HG03565 (cell line): ENCODE results near the gene THRB.

Experiments
- ATAC-seq: cut with Tn5 transposase; IDR thresholded peaks from one replicate; pipeline ENCODE4 v1.9.1; 2021; ENCODE audit warnings: mild to moderate bottlenecking, moderate library complexity; ENCODE audit not compliant: unreplicated experiment

The THRB gene

GRCh38 chr3:24195504-24196230 is 299.0 kb downstream of the THRB start:
- no peak for ATAC-seq

GRCh38 chr3:24192469-24193056 is 302.1 kb downstream of the THRB start:
- ATAC-seq = no peak

DNA sequence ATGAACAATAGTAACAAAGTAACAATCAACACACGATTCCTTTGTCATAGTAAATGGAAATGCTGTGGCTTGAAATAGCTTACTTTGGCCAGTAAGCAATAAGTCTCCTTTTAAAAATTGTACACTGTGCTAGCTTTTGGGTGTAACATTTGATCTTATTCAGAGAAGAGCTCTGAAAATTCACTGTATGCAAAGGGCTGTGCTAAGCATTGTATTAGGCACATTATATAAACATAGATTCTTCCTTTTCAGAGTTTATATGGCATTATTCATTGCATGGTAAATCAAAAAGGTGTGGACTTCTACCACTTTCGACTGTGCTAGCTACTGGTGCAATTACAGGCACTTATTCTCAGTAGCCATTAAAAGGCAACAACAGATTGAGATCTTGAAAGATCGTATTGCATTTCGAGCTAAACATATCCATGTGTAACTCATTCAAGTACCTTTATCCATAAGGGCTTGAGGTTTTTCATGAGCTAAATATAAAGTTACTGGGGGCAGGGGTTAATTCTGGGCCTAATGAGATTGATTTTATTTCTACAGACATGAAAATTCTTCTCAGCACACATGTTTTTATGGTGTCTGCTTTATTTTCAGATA is 302.7 kb downstream of the THRB start:
- no peak for ATAC-seq

DNA sequence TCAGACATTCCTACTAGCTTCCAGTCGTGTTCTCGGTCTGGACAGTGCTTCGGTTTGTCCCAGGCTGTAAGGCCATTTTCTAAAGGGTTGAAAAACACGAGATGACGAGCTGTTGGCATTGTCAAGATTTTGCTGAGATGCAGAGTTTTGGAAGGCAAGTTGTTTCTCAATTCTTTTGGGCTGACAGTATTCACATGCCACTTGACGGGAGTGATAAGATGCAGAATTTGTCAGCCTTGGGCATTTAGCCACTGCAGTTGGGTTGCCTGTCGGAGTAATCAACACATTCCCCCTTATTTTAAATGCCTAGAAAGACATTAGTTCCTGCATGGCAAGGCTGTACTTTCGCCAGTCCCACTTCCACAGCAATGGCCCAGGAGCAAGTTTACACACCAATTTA is 304.4 kb downstream of the THRB start:
- no peak for ATAC-seq

DNA sequence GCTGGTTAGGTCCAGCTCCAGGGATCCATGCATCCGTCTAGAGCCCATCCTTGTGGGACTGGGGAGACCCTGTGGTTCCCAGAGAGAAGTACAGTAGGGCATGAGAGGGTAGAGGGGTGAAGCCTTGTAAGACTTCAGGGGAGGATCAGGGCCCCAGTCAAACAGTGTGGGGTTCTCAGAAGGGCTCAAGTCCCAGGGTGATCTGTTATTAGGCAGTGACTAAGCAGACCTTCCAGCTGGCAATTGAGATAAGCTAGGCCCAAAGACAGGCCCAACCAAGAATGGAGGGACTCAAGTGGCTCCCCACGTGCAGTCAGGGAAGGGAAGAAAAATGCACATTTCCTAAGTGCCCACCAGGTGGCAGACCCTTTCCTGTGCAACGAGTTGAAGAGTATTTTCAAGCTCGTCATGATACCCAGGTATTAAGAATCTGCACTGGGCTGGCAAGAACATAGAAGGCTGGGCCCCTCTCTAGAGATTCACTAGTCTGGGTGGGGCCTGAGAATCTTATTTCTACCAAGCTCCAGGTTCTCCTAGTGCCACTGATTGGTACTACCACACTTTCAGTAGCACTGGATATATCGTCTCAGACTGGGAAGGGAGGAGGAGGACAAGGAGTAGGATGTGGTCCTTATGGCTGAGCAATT is 308.8 kb downstream of the THRB start:
- ATAC-seq = peak; percentile 74

GRCh38 chr3:24184528-24185176 is 310.0 kb downstream of the THRB start:
- no peak for ATAC-seq

GRCh38 chr3:24182756-24183155 is 311.9 kb downstream of the THRB start:
- ATAC-seq = no peak

DNA sequence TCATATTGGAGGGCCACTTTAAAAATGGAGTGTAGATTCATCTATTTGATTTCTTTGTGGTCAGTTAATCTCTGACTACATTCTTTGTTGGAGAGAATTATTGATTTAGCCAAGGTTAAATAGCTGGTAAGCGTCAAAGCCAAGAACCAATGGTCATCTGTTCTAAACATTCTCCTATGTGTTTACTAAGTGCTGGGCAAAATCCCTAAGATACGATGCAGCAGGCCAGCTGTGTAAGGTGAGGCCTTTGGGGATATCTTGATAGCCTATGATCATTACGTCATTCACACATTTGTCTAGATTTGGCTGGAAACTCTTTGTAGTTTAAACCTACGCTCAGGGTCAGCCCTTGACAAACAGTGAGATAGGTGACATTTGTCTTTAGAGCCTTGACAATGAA is 313.4 kb downstream of the THRB start:
- ATAC-seq = no peak

DNA sequence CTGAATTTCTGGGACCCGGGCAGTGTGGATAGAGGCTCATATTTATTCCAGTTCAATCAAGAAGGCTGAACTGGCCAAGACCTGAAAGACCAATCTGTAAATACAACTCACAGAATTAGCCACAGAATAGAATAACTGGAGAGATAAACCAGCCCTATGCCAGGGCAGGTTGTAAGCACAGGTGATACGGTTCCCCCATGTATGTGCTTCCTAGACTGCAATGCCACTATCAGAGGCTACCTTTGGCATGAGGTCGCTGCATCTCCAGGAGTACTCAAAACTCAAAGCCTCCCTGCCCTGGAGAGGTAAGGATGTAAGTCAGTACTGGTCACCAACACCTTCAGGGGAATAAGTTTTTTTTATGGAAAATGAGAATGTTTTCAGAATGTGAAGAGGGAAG is 314.0 kb downstream of the THRB start:
- no peak for ATAC-seq

DNA sequence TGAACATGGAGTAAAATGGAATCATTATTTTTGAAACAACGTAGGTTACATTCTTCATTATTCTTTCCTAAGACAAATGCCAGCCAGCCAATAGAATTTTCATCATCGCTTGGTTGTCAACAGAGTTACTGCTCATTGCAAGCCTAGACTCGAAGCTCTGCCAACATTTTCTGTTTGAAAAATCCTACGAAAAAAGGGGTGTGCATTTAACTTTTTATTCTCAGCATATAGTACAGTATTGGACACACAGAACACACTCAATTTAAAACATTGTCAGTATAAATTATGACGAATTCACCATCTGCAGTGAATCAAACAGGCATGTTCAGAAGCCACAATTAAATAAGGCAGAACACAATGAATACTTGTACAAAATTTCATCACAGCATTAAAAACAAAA is 317.4 kb downstream of the THRB start:
- no peak for ATAC-seq

DNA sequence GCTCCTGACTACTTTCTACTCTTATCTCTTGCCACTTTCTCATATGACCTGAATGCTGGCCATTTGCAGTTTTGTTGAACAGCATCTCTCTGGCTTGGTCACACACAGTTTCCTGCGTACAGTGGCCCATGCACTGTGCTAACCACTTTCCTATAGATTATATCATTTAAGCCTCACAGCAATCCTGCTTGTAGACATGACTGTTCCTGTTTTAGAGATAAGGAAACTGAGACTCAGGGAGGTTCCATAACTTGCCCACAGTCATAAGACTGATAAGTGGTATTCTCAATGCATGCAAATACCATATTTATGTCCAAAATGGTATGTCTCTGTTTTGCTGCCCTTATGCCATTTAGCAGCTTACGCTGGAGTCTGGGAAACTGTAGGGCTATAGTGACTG is 320.0 kb downstream of the THRB start:
- no peak for ATAC-seq

- ATAC-seq = no peak
Observed at GRCh38 chr3:24168977-24169376, 325.7 kb downstream of the THRB start.

GRCh38 chr3:24167429-24167828 is 327.2 kb downstream of the THRB start:
- ATAC-seq = no peak

DNA sequence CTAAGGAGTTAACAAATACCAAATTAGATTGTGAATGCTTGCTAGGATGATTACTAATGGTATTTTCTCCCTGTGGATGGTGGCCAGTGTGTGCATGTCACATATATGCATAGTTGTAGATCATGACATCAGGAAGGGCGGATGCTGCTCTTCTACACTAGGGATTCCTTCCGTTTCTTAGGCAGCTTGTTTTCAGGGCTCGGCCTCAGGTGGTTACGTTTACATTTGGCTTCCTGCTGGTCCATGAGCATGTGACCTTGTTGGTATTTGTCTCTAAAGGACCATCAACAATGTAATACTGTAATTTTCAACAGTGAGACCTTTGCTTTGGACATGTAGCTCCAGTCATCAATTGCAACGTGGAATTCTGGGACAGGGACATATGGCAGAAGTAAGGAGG is 328.1 kb downstream of the THRB start:
- ATAC-seq = no peak

- ATAC-seq = no peak
Observed at GRCh38 chr3:24165603-24165982, 329.1 kb downstream of the THRB start.

- ATAC-seq = no peak
Observed at GRCh38 chr3:24164967-24165602, 329.6 kb downstream of the THRB start.

DNA sequence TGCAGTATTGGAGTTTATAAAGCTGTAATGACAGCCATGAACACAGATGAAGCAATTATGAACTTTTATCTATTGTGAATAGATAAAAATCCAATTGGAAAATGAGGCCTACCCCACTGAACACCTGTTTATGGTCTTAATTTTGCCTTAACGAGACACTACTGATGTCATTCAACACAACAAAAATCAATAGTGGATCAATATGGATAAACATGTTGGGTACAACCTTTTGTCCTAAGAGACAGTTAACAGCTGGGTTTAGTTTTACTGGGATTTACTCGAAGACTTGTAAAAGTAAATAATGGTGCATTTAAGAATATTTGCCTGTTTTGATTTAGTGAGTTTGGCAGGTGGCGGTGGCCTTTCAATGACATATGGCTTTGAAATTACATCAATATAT is 331.7 kb downstream of the THRB start:
- ATAC-seq = no peak

DNA sequence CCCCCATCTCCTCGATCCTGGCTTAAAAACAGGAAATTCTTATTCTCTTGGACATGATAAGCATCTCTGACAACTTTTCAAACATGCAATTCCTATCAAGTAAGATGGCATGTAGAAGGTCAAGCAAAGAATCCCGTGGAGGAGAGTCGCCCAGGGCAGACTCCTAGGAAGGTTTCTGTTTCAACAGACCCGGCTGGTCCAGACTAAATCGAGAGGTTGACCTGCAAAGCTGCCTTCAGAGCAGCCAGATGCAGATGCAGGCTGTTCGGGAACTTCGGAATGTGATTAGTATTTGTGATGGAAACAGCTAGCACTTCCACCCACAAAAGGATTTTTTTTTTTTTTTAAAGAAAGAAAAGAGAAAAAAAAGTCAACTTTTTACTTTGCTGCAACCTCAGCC is 332.8 kb downstream of the THRB start:
- no peak for ATAC-seq

DNA sequence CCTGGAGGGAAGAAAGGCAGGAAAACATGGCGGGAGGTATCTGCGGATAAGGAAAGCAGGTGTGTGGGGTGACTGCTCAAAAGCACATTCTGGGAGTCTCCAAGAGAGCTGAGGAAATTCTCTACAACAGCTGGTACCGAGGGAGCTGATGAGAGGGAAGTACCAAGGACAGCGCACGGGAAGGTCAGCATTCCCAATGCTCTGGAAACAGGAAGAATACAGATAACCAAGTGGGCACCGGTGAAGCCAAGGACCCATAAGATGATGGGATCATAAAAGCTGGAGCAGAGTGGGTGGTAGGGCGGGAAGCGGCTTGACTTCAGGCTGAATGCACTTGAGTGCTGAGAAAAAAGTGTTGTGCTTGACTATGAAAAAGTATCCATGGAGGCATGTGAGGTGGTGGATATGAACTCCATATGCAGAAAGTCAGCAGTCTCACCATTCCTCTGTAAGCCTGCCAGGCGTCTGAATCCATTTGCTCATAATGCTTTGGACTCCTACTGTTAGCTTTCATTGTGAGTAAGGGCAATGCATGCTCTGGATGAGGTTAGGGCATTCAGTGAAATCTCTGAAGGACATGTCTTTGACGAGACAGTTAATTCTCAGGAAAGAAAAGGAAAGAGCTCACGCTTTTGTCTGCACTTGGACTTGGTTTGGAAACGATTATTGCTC is 334.1 kb downstream of the THRB start:
- no peak for ATAC-seq

- no peak for ATAC-seq
Observed at GRCh38 chr3:24158761-24159454, 335.7 kb downstream of the THRB start.
